GM18517 (cell line): ENCODE measurements around the gene HIRA.
"Not testable (repeated sequence)": the region's sequence is repeated elsewhere in the genome, so short reads cannot be mapped to it uniquely, and the experiment has no call there.

Experiments
- ATAC-seq: cut with Tn5 transposase; IDR thresholded peaks from one replicate; pipeline ENCODE4 v1.9.1; 2021; ENCODE audit warnings: mild to moderate bottlenecking, moderate library complexity; ENCODE audit not compliant: unreplicated experiment

Gene HIRA

GRCh38 chr22:19387575-19387974, 44.0 kb downstream of the HIRA start:
- no peak for ATAC-seq

GRCh38 chr22:19387038-19387437, 44.5 kb downstream of the HIRA start:
- ATAC-seq = no peak

DNA sequence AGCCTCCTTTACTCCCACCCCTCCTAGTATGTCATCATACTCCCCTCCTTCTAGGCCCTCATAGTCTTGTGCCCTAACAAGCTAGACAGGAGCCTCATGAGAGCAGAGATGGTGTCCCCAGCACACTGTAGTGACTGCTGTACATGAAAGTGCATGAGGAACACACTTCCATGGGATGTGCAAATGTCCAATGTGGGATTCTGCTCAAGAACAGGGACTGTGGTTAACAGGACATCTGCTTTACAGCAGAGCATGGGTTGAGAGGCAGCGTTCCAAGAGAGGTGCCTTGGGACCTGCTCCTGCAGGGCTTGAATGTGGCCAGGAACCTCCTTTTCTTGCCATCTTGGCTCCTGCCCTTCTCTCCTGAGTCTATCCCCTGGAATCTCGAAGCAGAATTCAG, 45.3 kb downstream of the HIRA start:
- ATAC-seq = no peak

DNA sequence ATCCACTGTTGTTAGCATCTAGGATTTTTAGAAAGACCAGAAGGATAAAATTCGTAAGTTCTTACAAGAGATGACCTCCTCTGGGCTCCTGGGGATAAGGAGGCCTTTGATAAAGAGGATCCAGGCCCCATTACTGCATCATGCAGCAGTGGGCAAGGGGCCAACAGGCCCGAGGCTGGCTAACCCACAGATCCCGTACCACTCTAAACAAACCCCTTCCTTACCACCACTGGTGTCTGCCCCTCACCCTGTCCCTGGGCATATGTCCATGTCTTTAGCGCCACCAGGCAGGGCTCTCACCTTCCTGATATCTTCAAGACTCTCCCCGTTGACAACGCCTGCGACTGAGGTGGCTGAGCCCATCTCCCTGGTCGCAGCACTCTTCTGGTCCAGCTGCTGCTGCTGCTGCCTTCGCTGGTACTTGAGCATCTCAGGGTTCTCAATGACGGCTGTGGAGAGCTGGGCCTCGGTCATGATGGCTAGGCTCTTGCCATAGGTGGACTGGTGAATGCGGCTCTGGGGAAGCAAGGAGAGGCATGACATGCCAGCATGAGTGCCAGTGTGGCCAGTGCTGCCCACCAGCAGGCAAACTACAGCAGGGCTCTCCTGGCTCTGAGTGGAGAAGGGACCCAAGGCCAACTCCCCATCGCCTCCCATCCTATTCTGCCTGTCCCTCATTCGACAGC, 46.2 kb downstream of the HIRA start:
- ATAC-seq = no peak

- no peak for ATAC-seq
Observed at GRCh38 chr22:19383292-19383691, 48.2 kb downstream of the HIRA start.

GRCh38 chr22:19382240-19382639, 49.3 kb downstream of the HIRA start:
- ATAC-seq = no peak

- ATAC-seq = no peak
Observed at GRCh38 chr22:19378344-19378674, 53.2 kb downstream of the HIRA start.

GRCh38 chr22:19377565-19378343, 53.8 kb downstream of the HIRA start:
- ATAC-seq = no peak

DNA sequence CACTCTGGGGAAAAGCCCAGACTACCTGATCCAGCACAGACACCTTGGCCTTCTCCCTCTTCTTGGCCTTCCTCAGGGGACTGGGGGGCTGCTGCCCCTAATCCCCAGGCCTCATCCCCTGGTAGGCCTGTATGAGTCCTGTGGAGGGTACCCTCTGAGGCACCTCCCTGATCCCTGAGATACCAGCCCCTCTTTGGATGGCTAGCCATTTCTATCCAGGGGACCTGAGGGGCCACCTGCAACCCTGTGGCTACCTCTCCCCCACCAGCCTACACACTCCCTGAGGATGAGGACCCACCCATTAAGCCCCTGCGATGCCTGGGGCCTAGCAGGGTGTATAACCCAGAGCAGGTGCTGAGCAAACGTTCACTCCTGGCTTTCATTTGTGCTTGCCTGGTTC, 54.6 kb downstream of the HIRA start:
- ATAC-seq = no peak

DNA sequence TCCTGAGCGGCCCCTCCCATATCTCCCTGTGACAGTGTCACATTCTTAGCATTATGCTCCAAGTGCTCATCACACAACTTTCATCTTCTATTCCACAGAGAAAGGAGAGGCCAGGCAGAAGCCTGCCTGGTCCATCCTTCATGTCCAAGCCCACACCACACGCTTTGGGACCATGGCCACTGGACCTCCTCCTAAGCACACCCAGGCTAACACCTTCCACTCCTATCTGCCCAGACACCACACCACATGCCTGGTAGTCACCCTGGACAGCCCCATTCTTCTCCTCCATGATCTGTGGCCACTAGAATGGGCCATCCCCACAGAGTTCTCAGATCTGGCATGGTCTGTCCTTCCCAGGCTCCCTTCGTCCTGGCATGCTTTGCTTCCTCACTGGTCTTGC, 55.3 kb downstream of the HIRA start:
- ATAC-seq = no peak

- ATAC-seq = no peak
Observed at GRCh38 chr22:19375435-19375834, 56.1 kb downstream of the HIRA start.

DNA sequence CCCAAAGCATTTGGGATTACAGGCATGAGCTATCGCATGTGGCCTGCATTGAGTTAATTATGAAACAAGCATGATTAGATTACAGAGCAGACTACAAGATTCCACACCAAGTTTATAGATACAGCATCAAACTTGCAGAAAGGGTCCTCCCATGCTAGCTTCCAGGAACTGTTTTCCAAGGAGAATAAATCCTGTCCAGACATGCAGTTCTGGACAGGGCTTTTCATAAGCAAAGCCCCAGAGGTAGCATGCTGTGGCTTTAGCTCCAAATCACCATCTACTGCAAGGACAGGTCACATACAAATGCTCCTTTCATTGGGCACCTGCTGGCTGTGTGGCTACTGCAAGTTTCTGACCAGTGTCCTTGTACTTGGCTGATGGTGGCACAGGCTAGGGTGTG, 57.1 kb downstream of the HIRA start:
- no peak for ATAC-seq

DNA sequence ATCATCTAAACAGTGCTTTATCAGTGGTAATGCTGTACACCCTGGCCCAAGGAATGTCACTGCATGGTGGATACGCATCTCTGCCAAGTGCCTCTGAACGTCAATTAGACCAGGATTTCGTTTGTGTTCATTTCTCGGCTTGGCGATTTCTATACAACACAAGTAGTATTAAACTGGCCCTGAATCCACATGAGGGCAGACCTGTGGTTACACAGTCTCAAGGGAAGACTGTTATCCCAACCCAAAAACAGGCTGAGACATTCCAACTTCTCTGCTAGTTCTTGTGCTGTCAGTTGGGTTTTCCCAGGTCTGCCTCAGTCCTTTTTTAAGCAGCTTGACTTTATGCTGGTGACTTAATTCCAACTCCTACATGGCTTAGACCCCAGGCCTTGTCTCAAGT, 58.1 kb downstream of the HIRA start:
- ATAC-seq = no peak

- ATAC-seq = no peak
Observed at GRCh38 chr22:19371893-19372292, 59.6 kb downstream of the HIRA start.

DNA sequence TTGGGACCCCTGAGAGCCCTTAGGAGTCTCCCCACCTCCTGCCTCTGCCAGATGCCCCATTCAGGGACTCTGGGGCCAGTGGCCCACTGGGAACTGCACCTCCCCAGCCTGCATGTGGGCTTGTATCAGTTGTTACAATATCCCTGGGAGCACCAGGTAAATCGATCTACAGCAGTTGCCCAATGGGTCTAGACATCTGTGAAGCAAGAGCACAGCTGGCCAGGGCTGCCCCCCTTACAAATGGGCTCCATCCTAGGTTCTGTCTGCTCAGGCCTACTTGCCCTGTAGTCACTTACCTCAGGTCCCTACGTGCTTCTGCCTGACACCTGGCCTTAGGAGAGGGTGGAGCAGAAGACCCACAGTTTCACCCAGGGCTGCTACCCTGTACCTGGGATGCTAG, 62.7 kb downstream of the HIRA start:
- no peak for ATAC-seq

DNA sequence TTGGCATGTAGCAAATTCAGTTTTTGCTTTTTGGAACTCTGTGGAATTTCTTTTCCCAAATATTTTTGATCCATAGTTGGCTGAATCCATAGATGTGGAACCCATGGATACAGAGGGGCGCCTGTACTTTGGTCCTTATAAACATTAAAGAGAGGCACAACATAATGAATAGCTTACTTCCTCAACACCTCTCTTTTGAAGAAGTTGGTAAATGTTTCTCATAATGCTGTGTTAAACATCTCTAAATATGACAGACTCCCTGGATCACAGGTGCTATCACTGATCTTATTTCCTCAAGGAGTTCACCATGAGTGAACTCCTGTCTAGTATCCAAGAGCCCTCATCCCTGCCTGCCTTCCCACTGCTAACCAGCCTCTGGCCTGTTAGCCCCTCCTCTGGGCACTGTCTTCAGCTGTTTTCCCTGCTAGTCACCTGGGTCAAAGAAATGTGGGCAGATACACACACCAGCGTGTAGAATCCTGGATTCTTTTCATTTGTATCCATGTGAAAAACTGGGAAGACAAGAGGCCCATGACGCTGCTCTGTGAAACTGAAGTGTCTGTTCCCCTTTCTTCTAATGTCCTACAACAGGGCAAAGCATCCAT, 63.7 kb downstream of the HIRA start:
- ATAC-seq = no peak

DNA sequence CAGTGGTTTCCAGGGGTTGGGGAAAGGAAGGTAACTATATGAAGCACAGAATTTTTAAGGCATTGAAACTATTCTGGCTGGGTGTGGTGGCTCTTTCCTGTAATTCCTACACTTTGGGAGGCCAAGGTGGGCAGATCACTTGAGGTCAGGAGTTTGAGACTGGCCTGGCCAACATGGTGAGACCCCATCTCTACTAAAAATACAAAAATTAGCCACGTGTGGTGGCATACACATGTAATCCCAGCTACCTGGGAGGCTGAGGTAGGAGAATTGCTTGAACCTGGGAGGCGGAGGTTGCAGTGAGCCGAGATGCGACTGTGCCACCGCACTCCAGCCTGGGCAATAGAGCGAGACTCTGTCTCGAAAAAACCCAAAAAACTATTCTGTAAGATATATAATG, 68.0 kb downstream of the HIRA start:
- not testable (repeated sequence) for ATAC-seq

GRCh38 chr22:19361501-19362103, 69.9 kb downstream of the HIRA start:
- no peak for ATAC-seq

DNA sequence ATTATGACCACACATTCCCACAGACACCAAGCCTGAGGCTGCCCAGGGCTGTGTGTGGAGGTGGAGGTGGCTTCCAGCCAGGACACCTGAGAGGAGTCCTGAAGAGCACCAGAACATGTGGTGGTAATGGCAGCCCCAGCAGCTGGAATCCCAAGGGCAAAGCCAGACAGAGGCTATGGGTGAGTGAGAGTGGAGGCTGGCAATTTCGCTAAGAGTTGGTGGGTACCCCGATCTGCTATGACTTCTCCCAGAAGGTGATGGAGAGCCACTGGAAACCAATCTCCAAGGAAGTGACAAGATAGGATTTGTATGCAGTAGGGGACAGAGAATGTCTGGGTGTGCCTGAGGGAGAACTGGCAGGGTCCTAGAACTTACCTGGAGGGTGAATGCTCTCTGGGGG, 70.7 kb downstream of the HIRA start:
- no peak for ATAC-seq

- ATAC-seq = no peak
Observed at GRCh38 chr22:19360300-19360792, 71.2 kb downstream of the HIRA start.

DNA sequence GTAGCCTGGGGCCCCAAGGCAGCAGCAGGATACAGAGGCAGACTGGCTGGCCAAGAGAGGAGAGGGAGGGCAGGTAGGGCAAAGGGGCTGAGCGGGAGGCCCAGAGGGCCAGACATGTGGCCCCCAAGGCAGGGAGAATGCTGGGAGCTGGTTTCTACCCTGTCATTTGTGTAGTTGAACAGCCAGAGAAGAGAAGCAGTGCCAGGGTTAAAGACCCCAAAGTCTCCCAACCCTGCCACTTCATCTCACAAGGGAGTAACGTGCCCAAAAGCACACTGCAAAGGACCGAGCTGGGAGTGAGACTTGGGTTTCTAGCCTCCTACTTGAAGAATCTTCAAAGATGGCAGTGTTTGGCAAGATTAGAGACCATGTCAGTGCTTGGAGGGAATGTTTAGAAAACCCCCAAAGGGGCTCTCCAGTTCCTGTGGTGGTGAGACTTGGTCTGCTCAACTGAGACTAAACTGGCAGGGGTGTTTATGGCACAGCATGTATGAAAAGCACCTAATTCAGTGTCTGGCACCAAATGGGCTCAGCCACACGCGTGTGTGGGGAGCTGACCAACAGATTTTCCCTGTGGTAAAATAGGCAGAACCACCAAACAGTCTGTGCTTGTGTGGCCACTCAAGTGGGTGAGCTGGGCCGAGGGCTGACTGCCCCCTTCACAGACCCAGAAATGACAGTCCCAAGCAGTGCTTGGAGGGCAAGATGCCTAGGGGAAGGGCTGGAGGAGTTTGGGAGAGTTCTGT, 71.8 kb downstream of the HIRA start:
- ATAC-seq = no peak
